ENCODE results near the gene RPS24.
A peak's percentile ranks its signal among the peaks of the same experiment; 100 is the strongest.
"Not testable (repeated sequence)": the region's sequence is repeated elsewhere in the genome, so short reads cannot be mapped to it uniquely, and the experiment has no call there.

Gene RPS24

DNA sequence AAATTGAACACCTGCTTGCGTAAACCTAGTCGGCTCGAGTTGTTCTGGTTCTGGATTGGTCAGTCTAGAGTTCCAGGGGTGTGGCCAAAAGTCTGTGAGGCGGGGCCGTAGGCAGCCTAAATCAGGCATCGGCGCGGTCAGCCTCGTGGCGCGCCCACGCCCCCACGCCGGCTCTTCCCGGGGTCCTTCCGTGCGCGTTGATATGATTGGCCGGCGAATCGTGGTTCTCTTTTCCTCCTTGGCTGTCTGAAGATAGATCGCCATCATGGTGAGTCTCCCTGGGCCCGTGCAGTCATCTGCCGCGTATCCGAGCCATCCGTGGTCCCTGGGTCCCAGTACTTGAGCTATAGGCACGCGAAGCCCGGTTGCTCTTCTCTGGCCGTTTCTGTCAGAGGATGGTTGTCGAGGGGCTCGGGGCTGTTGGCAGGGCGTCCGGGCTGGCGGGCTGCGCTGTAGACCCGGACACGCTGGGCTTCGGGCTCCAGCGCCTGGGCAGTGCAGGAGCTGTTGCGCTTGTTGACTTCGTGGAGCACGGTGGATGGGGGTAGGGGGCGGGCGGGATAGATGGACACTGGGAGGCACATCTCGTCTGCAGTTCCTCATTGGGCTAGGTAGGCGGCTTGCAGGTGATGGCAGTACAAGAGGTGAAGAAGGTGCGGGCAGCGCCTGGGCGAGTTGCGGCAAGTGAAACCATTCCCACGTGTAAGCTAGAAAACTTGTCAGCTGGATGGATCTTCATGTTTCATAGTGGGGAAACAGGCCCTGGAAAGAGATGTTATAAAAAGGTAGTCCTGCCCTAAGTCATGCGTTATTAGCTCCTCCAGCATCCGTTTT lies at the start of gene RPS24:
RPS24 (plus strand) TSS at position 227 of the 834 bp plus-strand sequence; CDS start at position 266, 39 bp downstream.
- peak; percentile 89 to 96 for DNase-seq

GRCh38 chr10:77984986-77985385 lies 48.7 kb upstream of the RPS24 start:
- DNase-seq, result no peak

GRCh38 chr10:77987671-77988255 lies 45.9 kb upstream of the RPS24 start:
- DNase-seq, result no peak

DNA sequence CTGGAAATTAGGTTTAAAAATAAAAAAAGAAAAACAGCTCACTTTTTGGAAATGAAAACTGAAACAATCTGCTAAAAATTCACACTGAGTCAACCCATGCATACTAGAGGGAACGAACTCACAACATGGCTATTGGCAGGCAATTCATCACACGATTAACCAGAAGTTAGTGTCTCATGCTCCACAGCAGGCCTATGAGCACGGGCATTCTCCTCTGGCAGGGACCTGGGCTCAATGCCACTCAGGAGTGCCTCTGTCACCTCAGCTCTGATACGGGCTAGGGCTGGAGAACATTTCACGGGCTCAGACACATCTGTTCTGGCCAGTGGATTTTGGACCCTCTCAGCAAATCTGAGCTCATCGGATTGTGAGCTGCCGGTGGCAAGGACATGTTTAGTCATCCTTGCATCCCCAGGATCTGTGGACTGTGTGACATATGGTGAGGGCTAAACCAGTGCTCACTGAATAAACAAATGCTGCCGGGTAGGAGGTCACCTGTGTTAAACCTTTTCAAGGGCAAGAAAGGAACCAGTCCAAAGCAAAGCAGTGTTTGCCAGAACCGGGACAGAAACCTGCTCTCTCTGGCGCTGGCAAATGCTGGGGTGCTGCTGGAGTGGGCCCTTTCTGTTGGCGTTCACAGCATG lies 44.5 kb upstream of the RPS24 start:
- no peak for DNase-seq

- DNase-seq, result no peak
Measured at GRCh38 chr10:77993620-77994019, 40.0 kb upstream of the RPS24 start.

DNA sequence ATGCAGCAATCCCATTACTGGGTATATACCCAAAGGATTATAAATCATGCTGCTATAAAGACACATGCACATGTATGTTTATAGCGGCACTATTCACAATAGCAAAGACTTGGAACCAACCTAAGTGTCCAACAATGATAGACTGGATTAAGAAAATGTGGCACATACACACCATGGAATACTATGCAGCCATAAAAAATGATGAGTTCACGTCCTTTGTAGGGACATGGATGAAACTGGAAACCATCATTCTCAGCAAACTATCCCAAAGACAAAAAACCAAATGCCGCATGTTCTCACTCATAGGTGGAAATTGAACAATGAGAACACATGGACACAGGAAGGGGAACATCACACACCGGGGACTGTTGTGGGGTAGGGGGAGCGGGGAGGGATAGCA lies 34.9 kb upstream of the RPS24 start:
- not testable (repeated sequence) for DNase-seq

- DNase-seq, result no peak
Measured at GRCh38 chr10:78000206-78000605, 33.5 kb upstream of the RPS24 start.

GRCh38 chr10:78000956-78001472 lies 32.6 kb upstream of the RPS24 start:
- DNase-seq, result no peak

- DNase-seq, result no peak
Measured at GRCh38 chr10:78002541-78003288, 30.9 kb upstream of the RPS24 start.

GRCh38 chr10:78004215-78005026 lies 29.2 kb upstream of the RPS24 start:
- DNase-seq, result no peak

GRCh38 chr10:78007172-78007571 lies 26.5 kb upstream of the RPS24 start:
- DNase-seq, result no peak

DNA sequence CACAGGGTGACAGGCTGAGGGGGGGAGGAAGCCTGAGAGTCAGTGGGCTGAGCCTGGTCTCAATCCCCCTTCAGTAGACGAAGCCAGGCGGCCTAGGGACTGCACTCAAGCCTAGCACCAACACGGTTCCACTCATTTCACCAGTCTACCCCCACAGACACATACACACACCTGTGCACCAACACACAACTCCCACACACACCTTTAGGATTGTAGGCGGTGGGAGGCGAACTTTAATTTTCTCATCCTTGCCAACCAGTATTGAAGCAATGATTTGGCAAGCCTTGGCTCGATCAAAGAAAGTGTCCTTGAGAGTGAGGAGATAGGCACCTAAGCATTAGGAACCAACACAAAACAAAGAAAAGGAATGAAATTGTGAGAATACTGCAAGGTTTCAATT lies 24.0 kb upstream of the RPS24 start:
- no peak for DNase-seq

DNA sequence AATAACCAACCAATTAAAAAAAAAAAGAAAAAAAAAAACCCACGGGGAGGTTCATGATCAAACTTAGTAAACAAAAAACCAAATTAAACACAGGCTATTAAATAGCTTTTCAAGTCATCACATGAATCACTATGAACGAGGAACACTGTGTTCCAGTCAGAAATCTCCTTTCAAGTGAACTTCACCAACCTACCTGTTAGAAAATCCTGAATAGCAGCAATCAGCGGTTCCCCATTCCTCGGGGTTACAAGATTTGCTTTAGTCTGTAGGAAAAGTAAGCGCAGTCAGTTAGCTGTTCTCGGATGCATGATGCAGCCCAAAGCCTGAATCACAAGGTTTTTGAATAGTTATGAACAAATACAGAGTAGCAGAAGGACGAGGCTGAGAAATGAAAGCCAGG lies 23.4 kb upstream of the RPS24 start:
- no peak for DNase-seq

DNA sequence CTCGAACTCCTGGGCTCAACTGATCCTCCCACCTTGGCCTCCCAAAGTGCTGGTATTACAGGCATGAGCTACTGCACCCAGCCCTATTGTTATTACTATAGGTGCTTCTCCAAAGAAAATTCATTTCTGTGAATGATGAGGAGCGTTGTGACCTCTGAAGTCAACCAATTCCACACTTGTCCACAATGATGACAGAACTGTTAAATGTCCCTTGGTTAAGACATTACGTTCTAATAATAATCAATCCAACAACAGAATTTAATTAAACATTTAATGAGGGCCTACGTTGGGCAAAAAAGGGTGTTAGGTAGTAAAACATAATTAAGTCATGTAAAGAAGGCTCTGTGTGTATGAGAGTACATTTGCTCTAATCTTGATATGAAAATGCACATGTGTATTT lies 22.6 kb upstream of the RPS24 start:
- no peak for DNase-seq

DNA sequence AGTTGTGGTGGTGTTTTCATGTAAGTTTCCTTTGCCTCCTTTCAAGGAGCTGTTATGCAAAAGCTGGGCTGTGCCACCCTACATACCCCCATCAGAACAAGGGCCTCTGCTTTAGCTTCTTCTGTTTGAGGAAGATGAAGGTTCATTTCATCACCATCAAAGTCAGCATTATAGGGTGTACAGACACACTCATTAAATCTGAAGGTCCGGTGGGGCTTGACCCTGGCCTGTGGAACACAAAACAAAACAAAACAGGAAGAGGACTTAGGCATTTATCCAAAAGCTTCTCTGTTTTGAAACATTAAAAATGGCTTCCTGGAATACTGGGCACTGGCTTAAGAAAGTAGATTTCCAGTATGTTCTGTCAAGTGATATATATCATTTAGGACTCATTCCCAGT lies 20.1 kb upstream of the RPS24 start:
- DNase-seq, result no peak

- no peak for DNase-seq
Measured at GRCh38 chr10:78015546-78015945, 18.1 kb upstream of the RPS24 start.

DNA sequence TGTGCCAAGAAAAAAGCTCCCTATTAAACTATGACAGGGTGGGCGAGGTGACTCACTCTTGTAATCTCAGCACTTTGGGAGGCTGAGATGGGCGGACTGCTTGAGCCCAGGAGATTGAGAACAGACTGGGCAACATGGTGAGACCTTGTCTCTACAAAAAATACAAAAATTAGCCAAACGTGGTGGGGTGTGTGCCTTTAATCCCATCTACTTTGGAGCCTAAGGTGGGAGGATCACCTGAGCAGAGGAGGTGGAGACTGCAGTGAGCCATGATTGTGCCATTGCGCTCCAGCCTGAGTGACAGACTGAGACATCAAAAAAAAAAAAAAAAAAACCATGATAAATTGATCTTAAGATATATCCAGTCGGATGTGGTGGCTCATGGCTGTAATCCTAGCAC lies 15.8 kb upstream of the RPS24 start:
- DNase-seq, result no peak

DNA sequence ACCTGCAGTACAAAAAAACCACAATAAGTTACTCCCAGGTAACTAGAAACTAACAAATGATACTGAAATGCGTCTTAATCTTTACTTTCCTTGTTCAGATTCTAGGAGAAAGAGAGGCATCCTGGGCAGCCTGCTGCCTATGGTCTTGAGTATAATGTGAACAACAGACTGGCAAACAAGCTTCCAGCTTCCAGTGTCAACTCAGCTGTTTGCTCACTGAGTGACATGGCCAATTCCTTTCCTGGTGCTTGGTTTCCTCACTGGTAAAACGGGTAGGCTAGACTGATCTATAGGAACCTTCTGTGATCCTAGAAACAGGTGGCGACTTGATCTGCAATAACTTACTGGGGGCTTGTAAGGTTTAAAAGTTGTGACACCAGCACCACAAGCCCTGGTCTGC lies 14.4 kb upstream of the RPS24 start:
- DNase-seq, result no peak

- DNase-seq, result no peak
Measured at GRCh38 chr10:78021201-78021600, 12.5 kb upstream of the RPS24 start.

DNA sequence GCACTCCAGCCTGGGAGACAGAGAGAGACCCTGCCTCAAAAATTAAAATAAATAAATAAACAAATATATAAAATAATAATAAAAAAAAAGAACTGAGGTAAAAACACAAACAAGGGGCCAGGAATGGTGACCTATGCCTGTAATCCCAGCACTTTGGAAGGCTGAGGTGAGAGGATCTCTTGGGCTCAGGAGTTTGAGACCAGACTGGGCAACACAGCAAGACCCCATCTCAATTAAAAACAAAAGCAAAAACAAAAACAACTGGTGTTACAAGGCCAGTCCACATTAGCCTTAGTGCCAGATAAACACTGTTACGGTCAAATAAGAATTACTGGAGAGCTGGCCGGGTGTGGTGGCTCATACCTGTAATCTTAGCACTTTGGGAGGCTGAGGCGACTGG lies 9.9 kb upstream of the RPS24 start:
- DNase-seq, result no peak

DNA sequence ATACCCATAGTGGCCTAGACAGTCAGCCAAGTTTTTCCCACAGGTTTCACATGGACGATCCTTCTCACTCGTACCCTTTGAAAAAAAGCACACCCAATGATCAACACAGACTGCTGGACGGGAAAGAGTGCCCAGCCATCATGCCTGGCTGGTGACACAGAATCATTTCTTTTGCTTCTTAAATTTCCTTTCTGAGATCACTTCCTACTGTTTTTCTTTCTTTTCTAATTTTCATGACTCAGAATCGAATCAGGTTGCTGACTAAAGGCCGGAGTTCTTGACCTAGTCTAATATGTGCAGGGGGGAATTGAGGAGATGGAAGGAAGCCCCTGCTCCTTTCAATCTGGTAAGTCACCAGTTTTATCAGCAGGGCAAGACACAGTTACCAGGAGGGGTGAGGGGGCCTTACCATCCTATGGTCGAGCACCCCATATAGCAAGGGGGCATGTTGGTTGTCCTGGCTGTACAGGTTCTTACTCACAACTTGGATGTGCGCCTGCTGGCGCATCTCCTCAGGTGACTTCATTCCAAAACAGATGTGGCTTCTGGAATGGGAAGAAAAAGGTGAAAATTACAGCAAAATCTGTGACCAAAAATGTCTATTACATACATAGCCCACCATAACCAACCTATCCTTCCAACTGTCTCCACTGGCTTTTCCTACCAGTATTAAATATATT lies 7.8 kb upstream of the RPS24 start:
- DNase-seq, result no peak
